ENCODE measurements around the gene SHMT2. TPM values are rescaled to one million over a fixed set of nuclear protein-coding genes. Genes with fewer than 3 reads are reported as not detected.

The SHMT2 gene
- total and polyA plus RNA-seq, 2 of the 13 experiments (the other 11 are each of a cell fraction or from before 2014, with no cell fraction given): 181 to 393 TPM

- TF ChIP-seq NFAT5 (CRISPR knock-in tag; IDR thresholded peaks at IDR 0.05) (no peak), ZNF720 (CRISPR knock-in tag; IDR thresholded peaks at IDR 0.05) (no peak), KDM3A (CRISPR knock-in tag; IDR thresholded peaks at IDR 0.05; ENCODE audit: low read depth) (no peak), CHCHD3 (CRISPR knock-in tag; IDR thresholded peaks at IDR 0.05) (no peak), MAFK (conservative IDR thresholded peaks at IDR 0.05 in 1 of 2, IDR thresholded peaks at IDR 0.05 in 1 of 2; ENCODE audit: low read length in 2 of 2) (no peak), ZBTB2 (CRISPR knock-in tag; IDR thresholded peaks at IDR 0.05; ENCODE audit: low read depth) (no peak), RFX1 (IDR thresholded peaks at IDR 0.05) (no peak), HOXA3 (CRISPR knock-in tag; IDR thresholded peaks at IDR 0.05) (no peak), FOXA1 (IDR thresholded peaks at IDR 0.05) (no peak), FOXA1 (CRISPR knock-in tag; IDR thresholded peaks at IDR 0.05) (no peak), ZNF569 (CRISPR knock-in tag; IDR thresholded peaks at IDR 0.05; ENCODE audit: borderline replicate concordance) (no peak), AKAP8 (CRISPR knock-in tag; IDR thresholded peaks at IDR 0.05) (no peak), STAG1 (CRISPR knock-in tag; IDR thresholded peaks at IDR 0.05) (no peak), HIVEP1 (CRISPR knock-in tag; IDR thresholded peaks at IDR 0.05) (0 out of 2 replicates have a peak, but pooled peaks have one; percentile 38), SIX4 (CRISPR knock-in tag; IDR thresholded peaks at IDR 0.05) (no peak)
- TF ChIP-seq, protein P1, sequence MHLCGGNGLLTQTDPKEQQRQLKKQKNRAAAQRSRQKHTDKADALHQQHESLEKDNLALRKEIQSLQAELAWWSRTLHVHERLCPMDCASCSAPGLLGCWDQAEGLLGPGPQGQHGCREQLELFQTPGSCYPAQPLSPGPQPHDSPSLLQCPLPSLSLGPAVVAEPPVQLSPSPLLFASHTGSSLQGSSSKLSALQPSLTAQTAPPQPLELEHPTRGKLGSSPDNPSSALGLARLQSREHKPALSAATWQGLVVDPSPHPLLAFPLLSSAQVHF (CRISPR knock-in tag; IDR thresholded peaks at IDR 0.05): 0 out of 2 replicates have a peak, but pooled peaks have one; percentile 4
- TF ChIP-seq, protein P2, sequence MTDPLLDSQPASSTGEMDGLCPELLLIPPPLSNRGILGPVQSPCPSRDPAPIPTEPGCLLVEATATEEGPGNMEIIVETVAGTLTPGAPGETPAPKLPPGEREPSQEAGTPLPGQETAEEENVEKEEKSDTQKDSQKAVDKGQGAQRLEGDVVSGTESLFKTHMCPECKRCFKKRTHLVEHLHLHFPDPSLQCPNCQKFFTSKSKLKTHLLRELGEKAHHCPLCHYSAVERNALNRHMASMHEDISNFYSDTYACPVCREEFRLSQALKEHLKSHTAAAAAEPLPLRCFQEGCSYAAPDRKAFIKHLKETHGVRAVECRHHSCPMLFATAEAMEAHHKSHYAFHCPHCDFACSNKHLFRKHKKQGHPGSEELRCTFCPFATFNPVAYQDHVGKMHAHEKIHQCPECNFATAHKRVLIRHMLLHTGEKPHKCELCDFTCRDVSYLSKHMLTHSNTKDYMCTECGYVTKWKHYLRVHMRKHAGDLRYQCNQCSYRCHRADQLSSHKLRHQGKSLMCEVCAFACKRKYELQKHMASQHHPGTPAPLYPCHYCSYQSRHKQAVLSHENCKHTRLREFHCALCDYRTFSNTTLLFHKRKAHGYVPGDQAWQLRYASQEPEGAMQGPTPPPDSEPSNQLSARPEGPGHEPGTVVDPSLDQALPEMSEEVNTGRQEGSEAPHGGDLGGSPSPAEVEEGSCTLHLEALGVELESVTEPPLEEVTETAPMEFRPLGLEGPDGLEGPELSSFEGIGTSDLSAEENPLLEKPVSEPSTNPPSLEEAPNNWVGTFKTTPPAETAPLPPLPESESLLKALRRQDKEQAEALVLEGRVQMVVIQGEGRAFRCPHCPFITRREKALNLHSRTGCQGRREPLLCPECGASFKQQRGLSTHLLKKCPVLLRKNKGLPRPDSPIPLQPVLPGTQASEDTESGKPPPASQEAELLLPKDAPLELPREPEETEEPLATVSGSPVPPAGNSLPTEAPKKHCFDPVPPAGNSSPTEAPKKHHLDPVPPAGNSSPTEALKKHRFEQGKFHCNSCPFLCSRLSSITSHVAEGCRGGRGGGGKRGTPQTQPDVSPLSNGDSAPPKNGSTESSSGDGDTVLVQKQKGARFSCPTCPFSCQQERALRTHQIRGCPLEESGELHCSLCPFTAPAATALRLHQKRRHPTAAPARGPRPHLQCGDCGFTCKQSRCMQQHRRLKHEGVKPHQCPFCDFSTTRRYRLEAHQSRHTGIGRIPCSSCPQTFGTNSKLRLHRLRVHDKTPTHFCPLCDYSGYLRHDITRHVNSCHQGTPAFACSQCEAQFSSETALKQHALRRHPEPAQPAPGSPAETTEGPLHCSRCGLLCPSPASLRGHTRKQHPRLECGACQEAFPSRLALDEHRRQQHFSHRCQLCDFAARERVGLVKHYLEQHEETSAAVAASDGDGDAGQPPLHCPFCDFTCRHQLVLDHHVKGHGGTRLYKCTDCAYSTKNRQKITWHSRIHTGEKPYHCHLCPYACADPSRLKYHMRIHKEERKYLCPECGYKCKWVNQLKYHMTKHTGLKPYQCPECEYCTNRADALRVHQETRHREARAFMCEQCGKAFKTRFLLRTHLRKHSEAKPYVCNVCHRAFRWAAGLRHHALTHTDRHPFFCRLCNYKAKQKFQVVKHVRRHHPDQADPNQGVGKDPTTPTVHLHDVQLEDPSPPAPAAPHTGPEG (CRISPR knock-in tag; IDR thresholded peaks at IDR 0.05): no peak
These were observed 1.1 kb downstream of the SHMT2 start (continued) for GRCh38 chr12:57230381-57231155.

Data from HepG2 (cell line).